WTC11 (cell line): ENCODE measurements around the gene C16orf46. TPM values are rescaled to one million over a fixed set of nuclear protein-coding genes. Genes with fewer than 3 reads are reported as not detected.

Experiments
- ATAC-seq: fragments of 200-7000 bp; cut with Tn5 transposase; 2 replicates; pipeline ENCODE4 v1.10.0; 2021; ENCODE audit warnings: mild to moderate bottlenecking, moderate library complexity
- CTCF ChIA-PET: fragments of 300-600 bp; sonication (Branson Sonifier 250); formaldehyde crosslinking; loops from one replicate; lab custom pipeline; 2021; ENCODE audit warnings: antibody characterized with exemption; lab: Charles Lee
- POLR2A ChIA-PET: fragments of 350-600 bp; sonication (Branson Sonifier 250); formaldehyde crosslinking; loops from one replicate; lab custom pipeline; 2021; ENCODE audit warnings: antibody characterized with exemption; lab: Charles Lee
- DNase-seq: peaks from one replicate; pipeline ENCODE4 v3.0.0; 2021; ENCODE audit warnings: low spot score
- H3K27ac Mint-ChIP-seq: 2 replicates; pipeline ENCODE4 v1.8.0; 2021; ENCODE audit warnings: mixed read lengths
- H3K27me3 Mint-ChIP-seq: 2 replicates; pipeline ENCODE4 v1.8.0; 2021; ENCODE audit warnings: low read depth, mild to moderate bottlenecking, moderate library complexity, mixed read lengths
- H3K36me3 Mint-ChIP-seq: 2 replicates; pipeline ENCODE4 v1.8.0; 2021; ENCODE audit warnings: mixed read lengths
- H3K4me1 Mint-ChIP-seq: 2 replicates; pipeline ENCODE4 v1.8.0; 2022; ENCODE audit warnings: mixed read lengths
- H3K4me3 Mint-ChIP-seq: 2 replicates; pipeline ENCODE4 v1.8.0; 2021; ENCODE audit warnings: mild to moderate bottlenecking, moderate library complexity, mixed read lengths
- H3K9me3 Mint-ChIP-seq: 2 replicates; pipeline ENCODE4 v1.8.0; 2021; ENCODE audit warnings: mixed read lengths
- AFF4 ChIP-seq: sonication (generic); formaldehyde crosslinking; IDR thresholded peaks from 2 replicates; pipeline ENCODE4 v1.8.1; 2023; ENCODE audit warnings: mild to moderate bottlenecking, missing genetic modification reagents, borderline replicate concordance
- ARID4B ChIP-seq: sonication (generic); formaldehyde crosslinking; IDR thresholded peaks from 2 replicates; pipeline ENCODE4 v1.8.0; 2023; ENCODE audit warnings: missing genetic modification reagents, mild to moderate bottlenecking, borderline replicate concordance
- CDX4 ChIP-seq: fragments of 250-450 bp; sonication (Bioruptor Pico); IDR thresholded peaks from 2 replicates; pipeline ENCODE4 v1.9.0; 2021; ENCODE audit warnings: moderate library complexity, mild to moderate bottlenecking, inconsistent platforms, borderline replicate concordance
- E2F4 ChIP-seq: sonication (generic); formaldehyde crosslinking; IDR thresholded peaks from 2 replicates; pipeline ENCODE4 v1.8.1; 2022; ENCODE audit warnings: low read depth, mild to moderate bottlenecking, moderate library complexity, missing genetic modification reagents, borderline replicate concordance
- E2F5 ChIP-seq: sonication (generic); formaldehyde crosslinking; IDR thresholded peaks from 2 replicates; pipeline ENCODE4 v1.8.1; 2022; ENCODE audit warnings: mild to moderate bottlenecking, moderate library complexity, missing genetic modification reagents
- ETV6 ChIP-seq: sonication (generic); formaldehyde crosslinking; IDR thresholded peaks from 2 replicates; pipeline ENCODE4 v1.8.1; 2022; ENCODE audit warnings: mild to moderate bottlenecking, missing genetic modification reagents
- FOXK1 ChIP-seq: sonication (generic); formaldehyde crosslinking; IDR thresholded peaks from 2 replicates; pipeline ENCODE4 v1.8.0; 2022; ENCODE audit warnings: mild to moderate bottlenecking, moderate library complexity, missing genetic modification reagents
- GRHL2 ChIP-seq: fragments of 250-450 bp; sonication (Bioruptor Pico); IDR thresholded peaks from 2 replicates; pipeline ENCODE4 v1.8.0; 2022; ENCODE audit warnings: mild to moderate bottlenecking, moderate library complexity; ENCODE audit not compliant: insufficient replicate concordance, severe bottlenecking
- HMGA2 ChIP-seq: fragments of 250-450 bp; sonication (Bioruptor Pico); IDR thresholded peaks from 2 replicates; pipeline ENCODE4 v1.4.0; 2021; ENCODE audit warnings: mild to moderate bottlenecking, moderate library complexity
- NFATC4 ChIP-seq: fragments of 250-450 bp; sonication (Bioruptor Pico); IDR thresholded peaks from 2 replicates; pipeline ENCODE4 v1.9.0; 2021; ENCODE audit warnings: mild to moderate bottlenecking
- NR2C2 ChIP-seq: sonication (generic); formaldehyde crosslinking; IDR thresholded peaks from 2 replicates; pipeline ENCODE4 v1.8.0; 2022; ENCODE audit warnings: mild to moderate bottlenecking, missing genetic modification reagents
- PREB ChIP-seq: sonication (generic); formaldehyde crosslinking; IDR thresholded peaks from 2 replicates; pipeline ENCODE4 v1.8.1; 2022; ENCODE audit warnings: mild to moderate bottlenecking, missing genetic modification reagents, moderate library complexity, borderline replicate concordance
- SMAD4 ChIP-seq: sonication (generic); formaldehyde crosslinking; IDR thresholded peaks from 2 replicates; pipeline ENCODE4 v1.8.0; 2022; ENCODE audit warnings: mild to moderate bottlenecking, missing genetic modification reagents
- TCF7 ChIP-seq: sonication (generic); formaldehyde crosslinking; IDR thresholded peaks from 2 replicates; pipeline ENCODE4 v1.8.0; 2022; ENCODE audit warnings: mild to moderate bottlenecking, low read depth, missing genetic modification reagents, moderate library complexity
- TEAD1 ChIP-seq: sonication (generic); formaldehyde crosslinking; IDR thresholded peaks from 2 replicates; pipeline ENCODE4 v1.8.0; 2022; ENCODE audit warnings: mild to moderate bottlenecking, missing genetic modification reagents
- USF2 ChIP-seq: sonication (generic); formaldehyde crosslinking; IDR thresholded peaks from 2 replicates; pipeline ENCODE4 v1.8.1; 2023; ENCODE audit warnings: mild to moderate bottlenecking, missing genetic modification reagents, moderate library complexity
- total RNA-seq: library from RNA; stranded (reverse); gene quantifications from 3 replicates; pipeline ENCODE4 v1.2.3, GENCODE V29; 2021

C16orf46 gene
- total RNA-seq, 1 experiment from 2014 or later: 1.2 TPM

GRCh38 chr16:81042821-81043220, 34.2 kb downstream of the C16orf46 start (continued):
- TF ChIP-seq ARID4B (CRISPR knock-in tag) (no peak), ETV6 (CRISPR knock-in tag) (no peak)

- no peak for DNase-seq
- H3K27ac Mint-ChIP-seq: no peak overlapping the region
- H3K27me3 Mint-ChIP-seq: no peaks in the 10 kb centered on the region; the same call in 1 of the 2 replicates
- H3K9me3 Mint-ChIP-seq: no peaks in the 10 kb centered on the region
- H3K4me3 Mint-ChIP-seq: no peak overlapping the region
- peaks cover 9% of the 10 kb centered on the region for H3K4me1 Mint-ChIP-seq
- ATAC-seq: no peak
- H3K36me3 Mint-ChIP-seq: peaks cover 49% of the 10 kb centered on the region
- ChIA-PET CTCF (no interaction called here), POLR2A (no interaction called here)
- TF ChIP-seq TCF7 (no peak), PREB (no peak), USF2 (CRISPR knock-in tag) (no peak), CDX4 (no peak), ARID4B (CRISPR knock-in tag) (no peak), NR2C2 (CRISPR knock-in tag) (no peak), GRHL2 (no peak), ETV6 (CRISPR knock-in tag) (no peak), HMGA2 (CRISPR knock-in tag) (no peak), AFF4 (CRISPR knock-in tag) (no peak), E2F5 (CRISPR knock-in tag) (no peak), E2F4 (CRISPR knock-in tag) (no peak), FOXK1 (CRISPR knock-in tag) (no peak), NFATC4 (no peak), SMAD4 (no peak), TEAD1 (no peak)
These were observed 35.3 kb downstream of the C16orf46 start for GRCh38 chr16:81041696-81042095.
